ENCODE results near the gene GGPS1.

GGPS1 gene

DNA sequence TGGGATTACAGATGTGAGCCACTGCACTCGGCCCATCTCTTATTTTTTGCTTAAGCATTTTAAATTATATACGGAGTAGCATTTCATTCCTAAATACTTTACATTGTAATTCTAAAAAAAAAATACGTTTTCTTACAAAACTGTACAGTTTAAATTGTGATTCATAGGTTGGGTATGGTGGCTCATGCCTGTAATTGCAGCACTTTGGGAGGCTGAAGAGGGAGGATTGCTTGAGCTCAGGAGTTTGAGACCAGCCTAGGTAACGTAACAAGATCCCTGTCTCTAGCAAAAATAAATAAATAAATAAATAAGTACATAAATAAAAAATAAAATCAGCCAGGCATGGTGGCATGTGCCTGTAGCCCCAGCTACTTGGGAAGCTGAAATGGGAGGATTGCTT lies 63.5 kb downstream of the GGPS1 start:
- H3K9me3 ChIP-seq (ENCODE audit: control insufficient read depth, low read length), result no peaks in the 10 kb centered on the region
- no peaks in the 10 kb centered on the region for H3K4me1 ChIP-seq (ENCODE audit: control insufficient read depth, insufficient read depth, low read length)
- no peak overlapping the region for H3K27ac ChIP-seq (ENCODE audit: insufficient read depth, low read depth, low read length, poor library complexity, severe bottlenecking)
- no peaks in the 10 kb centered on the region for H3K27me3 ChIP-seq (ENCODE audit: control insufficient read depth, insufficient read depth, low read length, poor library complexity, severe bottlenecking)
- WGBS, 2 experiments, result 95 to 100% methylated on average over 2 of the region's 4 CpGs
- no peaks in the 10 kb centered on the region for H3K36me3 ChIP-seq (ENCODE audit: control insufficient read depth, insufficient read depth, low read length)
- H3K4me3 ChIP-seq (ENCODE audit: insufficient read depth, low read depth, low read length), result no peak overlapping the region
